Left lung (tissue), 10 donors: Measurements from ENCODE around the gene KRT34. TPM values are rescaled to one million over a fixed set of nuclear protein-coding genes. Genes with fewer than 3 reads are reported as not detected.

Experiments used
- ATAC-seq: fragments of 200-7000 bp; cut with Tn5 transposase; one replicate; pipeline ENCODE4 v1.9.1; 2020; ENCODE audit warnings: moderate library complexity
- DNase-seq, 4 donors: peaks; one replicate each; pipeline ENCODE4 v3.0.0-alpha.2; 2013 to 2020
- H3K27ac ChIP-seq, 2 donors: fragments of 200-600 bp; sonication (generic) in 1 of 2; one replicate each; pipeline versions ENCODE4 v1.5.0 to v1.8.0; 2020 to 2021
- H3K27me3 ChIP-seq, 2 donors: fragments of 200-600 bp; sonication (generic) in 1 of 2; one replicate each; pipeline versions ENCODE4 v1.5.0 to v1.8.0; 2020 to 2021
- H3K36me3 ChIP-seq, 2 donors: fragments of 200-600 bp; sonication (generic) in 1 of 2; one replicate each; pipeline versions ENCODE4 v1.5.0 to v1.8.0; 2020 to 2021
- H3K4me1 ChIP-seq, 2 donors: fragments of 200-600 bp; one replicate each; pipeline ENCODE4 v1.8.0; 2021
- H3K4me3 ChIP-seq, 2 donors: fragments of 200-600 bp; sonication (generic) in 1 of 2; one replicate each; pipeline versions ENCODE4 v1.5.0 to v1.8.0; 2020 to 2021; ENCODE audit warnings: mild to moderate bottlenecking in 1 of 2
- H3K9me3 ChIP-seq, 2 donors: fragments of 200-600 bp; sonication (generic) in 1 of 2; one replicate each; pipeline versions ENCODE4 v1.5.0 to v1.8.0; 2020 to 2021
- intact Hi-C, 2 donors: fragments of 100-400 bp; cut with DNase I; formaldehyde crosslinking; loops; one replicate each; pipeline versions ENCODE4 v1.11.2 to v1.14.2; 2022
- polyA plus RNA-seq, 6 donors: library from polyadenylated mRNA; unstranded; fragments of 120-200 nt; gene quantifications; one replicate each; pipeline ENCODE4 v1.2.1, GENCODE V29; 2013; ENCODE audit not compliant: insufficient read length in 6 of 6
- total RNA-seq, 2 donors: library from RNA; stranded (reverse); fragmentation: NEBNext Ultra II Directional; extraction: Animal tissue kit (Norgen Biotek cat#: 25700); gene quantifications; one replicate each; pipeline ENCODE4 v1.2.1, GENCODE V29; 2021
- TF ChIP-seq, protein P1 (sequence below), 2 donors: fragments of 200-600 bp; sonication (generic) in 1 of 2; IDR thresholded peaks; one replicate each; pipeline versions ENCODE4 v1.5.0 to v1.8.0; 2021; ENCODE audit warnings: antibody characterized with exemption in 2 of 2
- donor health status: DM: no; HTN: yes; CAD: no.
- donor health status: DM: no; HTN: no; CAD: no.

Gene KRT34
- total and polyA plus RNA-seq, 8 donors = not detected

DNA sequence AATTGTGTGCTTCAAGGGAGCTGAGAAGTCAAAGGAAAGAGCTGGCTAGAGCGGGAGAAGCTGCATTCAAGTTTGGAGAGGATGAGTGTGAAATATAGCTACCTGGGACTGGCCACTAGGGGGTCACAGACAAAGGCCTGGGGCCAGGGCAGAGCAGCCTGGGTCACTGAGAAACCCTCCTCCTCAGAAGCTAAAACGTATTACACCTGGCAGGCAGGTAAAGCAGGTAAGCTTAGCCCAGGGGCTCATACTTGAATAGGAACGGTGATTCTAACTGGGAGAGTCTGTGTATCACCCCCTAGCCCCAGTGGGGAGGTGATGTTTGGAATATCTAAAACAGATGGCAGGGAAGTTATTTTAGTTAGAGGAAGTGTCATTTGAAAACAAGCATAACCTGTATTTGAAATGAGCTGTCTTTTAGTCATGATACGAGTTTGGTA, 35.5 kb upstream of the KRT34 start:
- no peaks in the 10 kb centered on the region for H3K36me3 ChIP-seq
- no peaks in the 10 kb centered on the region for H3K4me1 ChIP-seq
- DNase-seq (no peak), ATAC-seq (no peak)
- H3K4me3 ChIP-seq = no peak overlapping the region
- intact Hi-C loops = no loop called here
- no peaks in the 10 kb centered on the region for H3K9me3 ChIP-seq
- H3K27me3 ChIP-seq = no peaks in the 10 kb centered on the region
- TF ChIP-seq, protein P1, sequence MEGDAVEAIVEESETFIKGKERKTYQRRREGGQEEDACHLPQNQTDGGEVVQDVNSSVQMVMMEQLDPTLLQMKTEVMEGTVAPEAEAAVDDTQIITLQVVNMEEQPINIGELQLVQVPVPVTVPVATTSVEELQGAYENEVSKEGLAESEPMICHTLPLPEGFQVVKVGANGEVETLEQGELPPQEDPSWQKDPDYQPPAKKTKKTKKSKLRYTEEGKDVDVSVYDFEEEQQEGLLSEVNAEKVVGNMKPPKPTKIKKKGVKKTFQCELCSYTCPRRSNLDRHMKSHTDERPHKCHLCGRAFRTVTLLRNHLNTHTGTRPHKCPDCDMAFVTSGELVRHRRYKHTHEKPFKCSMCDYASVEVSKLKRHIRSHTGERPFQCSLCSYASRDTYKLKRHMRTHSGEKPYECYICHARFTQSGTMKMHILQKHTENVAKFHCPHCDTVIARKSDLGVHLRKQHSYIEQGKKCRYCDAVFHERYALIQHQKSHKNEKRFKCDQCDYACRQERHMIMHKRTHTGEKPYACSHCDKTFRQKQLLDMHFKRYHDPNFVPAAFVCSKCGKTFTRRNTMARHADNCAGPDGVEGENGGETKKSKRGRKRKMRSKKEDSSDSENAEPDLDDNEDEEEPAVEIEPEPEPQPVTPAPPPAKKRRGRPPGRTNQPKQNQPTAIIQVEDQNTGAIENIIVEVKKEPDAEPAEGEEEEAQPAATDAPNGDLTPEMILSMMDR (IDR thresholded peaks at IDR 0.05) = peak; percentile 14 to 21
- no peak overlapping the region for H3K27ac ChIP-seq

DNA sequence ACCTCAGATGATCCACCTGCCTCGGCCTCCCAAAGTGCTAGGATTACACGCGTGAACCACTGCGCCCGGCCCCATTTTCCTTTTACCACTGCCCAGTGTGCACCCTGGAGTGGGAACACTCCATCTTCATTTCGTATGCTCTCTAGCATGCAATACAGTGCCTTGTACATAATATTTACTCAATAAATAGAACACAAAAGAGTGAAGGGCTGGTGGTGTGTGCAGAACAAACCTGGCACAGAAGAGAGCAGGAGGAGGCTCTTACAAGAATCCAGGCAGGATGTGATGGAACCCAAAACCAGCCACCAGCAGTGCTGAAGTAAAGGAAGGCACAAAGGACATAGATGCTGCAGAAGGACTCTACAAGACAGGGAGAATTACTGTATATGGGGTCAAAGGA, 35.0 kb upstream of the KRT34 start:
- no peaks in the 10 kb centered on the region for H3K4me1 ChIP-seq
- H3K36me3 ChIP-seq = no peaks in the 10 kb centered on the region
- H3K27me3 ChIP-seq = no peaks in the 10 kb centered on the region
- ATAC-seq (no peak), DNase-seq (no peak)
- TF ChIP-seq, protein P1 (IDR thresholded peaks at IDR 0.05) = no peak
- H3K4me3 ChIP-seq = no peak overlapping the region
- no peaks in the 10 kb centered on the region for H3K9me3 ChIP-seq
- H3K27ac ChIP-seq = no peak overlapping the region
- intact Hi-C loops = no loop called here

- no peaks in the 10 kb centered on the region for H3K9me3 ChIP-seq
- no peak overlapping the region for H3K27ac ChIP-seq
- intact Hi-C loops = no loop called here
- H3K4me1 ChIP-seq = no peaks in the 10 kb centered on the region
- H3K27me3 ChIP-seq = no peaks in the 10 kb centered on the region
- H3K4me3 ChIP-seq = no peak overlapping the region
- TF ChIP-seq, protein P1 (IDR thresholded peaks at IDR 0.05) = no peak
- no peaks in the 10 kb centered on the region for H3K36me3 ChIP-seq
- no peak for ATAC-seq
- DNase-seq = no peak
These were observed 34.4 kb upstream of the KRT34 start for GRCh38 chr17:41416479-41416878.

- intact Hi-C loops = no loop called here
- no peak overlapping the region for H3K4me3 ChIP-seq
- H3K4me1 ChIP-seq = no peaks in the 10 kb centered on the region
- H3K27ac ChIP-seq = no peak overlapping the region
- TF ChIP-seq, protein P1 (IDR thresholded peaks at IDR 0.05) = no peak
- H3K9me3 ChIP-seq = no peaks in the 10 kb centered on the region
- no peaks in the 10 kb centered on the region for H3K27me3 ChIP-seq
- no peaks in the 10 kb centered on the region for H3K36me3 ChIP-seq
- no peak for DNase-seq
- peak; percentile 43 for ATAC-seq
These were observed 33.8 kb upstream of the KRT34 start for GRCh38 chr17:41415833-41416335.

- H3K36me3 ChIP-seq = no peaks in the 10 kb centered on the region
- no peak overlapping the region for H3K4me3 ChIP-seq
- H3K4me1 ChIP-seq = no peaks in the 10 kb centered on the region
- no peak overlapping the region for H3K27ac ChIP-seq
- ATAC-seq (no peak), DNase-seq (no peak)
- no peaks in the 10 kb centered on the region for H3K9me3 ChIP-seq
- intact Hi-C loops = no loop called here
- TF ChIP-seq, protein P1 (IDR thresholded peaks at IDR 0.05) = no peak
- no peaks in the 10 kb centered on the region for H3K27me3 ChIP-seq
These were observed 33.3 kb upstream of the KRT34 start for GRCh38 chr17:41415411-41415810.
